Natural killer cell (primary cell): ENCODE results near the gene QRICH1. TPM values are rescaled to one million over a fixed set of nuclear protein-coding genes. Genes with fewer than 3 reads are reported as not detected.
A peak's percentile ranks its signal among the peaks of the same experiment; 100 is the strongest.

Source experiments
- ATAC-seq, 3 donors: fragments of 150-1000 bp in 2 of 3; fragments of 200-7000 bp in 1 of 3; cut with Tn5 transposase; 1 replicate in 1 of 3; 2 replicates in 2 of 3; pipeline ENCODE4 v1.10.0; 2021; ENCODE audit warnings: mild to moderate bottlenecking in 2 of 3, moderate library complexity in 2 of 3
- DNase-seq, 2 donors: peaks; one replicate each; pipeline versions ENCODE4 v3.0.0 to v3.0.0-alpha.2; 2013 to 2021; ENCODE audit warnings: mixed read lengths in 1 of 2
- H3K27ac ChIP-seq: one replicate; pipeline ENCODE4 v1.5.1; 2013; ENCODE audit warnings: mild to moderate bottlenecking, low read length
- H3K27me3 ChIP-seq: one replicate; pipeline ENCODE4 v1.6.1; 2013; ENCODE audit warnings: low read length; ENCODE audit not compliant: control insufficient read depth, insufficient read depth
- H3K36me3 ChIP-seq: one replicate; pipeline ENCODE4 v1.6.1; 2013; ENCODE audit warnings: low read length; ENCODE audit not compliant: control insufficient read depth, insufficient read depth
- H3K4me1 ChIP-seq: one replicate; pipeline ENCODE4 v1.6.1; 2013; ENCODE audit warnings: low read length; ENCODE audit not compliant: control insufficient read depth, insufficient read depth
- H3K4me3 ChIP-seq: one replicate; pipeline ENCODE4 v1.5.1; 2013; ENCODE audit warnings: low read length
- H3K9me3 ChIP-seq: one replicate; pipeline ENCODE4 v1.6.1; 2013; ENCODE audit warnings: low read length; ENCODE audit not compliant: control insufficient read depth, insufficient read depth
- H3K27ac Mint-ChIP-seq, 2 donors: one replicate each; pipeline ENCODE4 v1.8.0; 2022; ENCODE audit warnings: mild to moderate bottlenecking in 2 of 2, mixed read lengths in 2 of 2, moderate library complexity in 1 of 2
- H3K27me3 Mint-ChIP-seq, 2 donors: one replicate each; pipeline ENCODE4 v1.8.0; 2022; ENCODE audit warnings: low read depth in 2 of 2, mixed read lengths in 2 of 2
- H3K36me3 Mint-ChIP-seq: one replicate; pipeline ENCODE4 v1.8.0; 2022; ENCODE audit warnings: mixed read lengths
- H3K4me1 Mint-ChIP-seq, 2 donors: one replicate each; pipeline ENCODE4 v1.8.0; 2022; ENCODE audit warnings: mixed read lengths in 2 of 2
- H3K4me3 Mint-ChIP-seq: one replicate; pipeline ENCODE4 v1.8.0; 2022; ENCODE audit warnings: mild to moderate bottlenecking, moderate library complexity, mixed read lengths
- H3K9me3 Mint-ChIP-seq, 2 donors: one replicate each; pipeline ENCODE4 v1.8.0; 2022; ENCODE audit warnings: mixed read lengths in 2 of 2
- CTCF ChIP-seq: fragments of 200-600 bp; IDR thresholded peaks from one replicate; pipeline ENCODE4 v1.8.0; 2022; ENCODE audit warnings: antibody characterized with exemption
- WGBS: methylation state at CpG from one replicate; pipeline ENCODE4 v1.1.7; 2013; ENCODE audit warnings: missing lambda C conversion rate; ENCODE audit not compliant: insufficient coverage; 5-methylcytosine and 5-hydroxymethylcytosine counted together
- intact Hi-C: fragments of 100-400 bp; cut with micrococcal nuclease; formaldehyde crosslinking; loops from one replicate; pipeline ENCODE4 v1.14.2; 2022
- total RNA-seq, 4 donors: library from RNA; stranded (reverse); fragments of 120-200 nt in 1 of 4; gene quantifications; one replicate each; pipeline versions ENCODE4 v1.2.3 to v1.2.4, GENCODE V29; 2013 to 2022

QRICH1 gene
- total RNA-seq, 3 donors from 2014 or later (not counting 1 experiment from before 2014, with no cell fraction given): 220 to 230 (median 227) TPM

DNA sequence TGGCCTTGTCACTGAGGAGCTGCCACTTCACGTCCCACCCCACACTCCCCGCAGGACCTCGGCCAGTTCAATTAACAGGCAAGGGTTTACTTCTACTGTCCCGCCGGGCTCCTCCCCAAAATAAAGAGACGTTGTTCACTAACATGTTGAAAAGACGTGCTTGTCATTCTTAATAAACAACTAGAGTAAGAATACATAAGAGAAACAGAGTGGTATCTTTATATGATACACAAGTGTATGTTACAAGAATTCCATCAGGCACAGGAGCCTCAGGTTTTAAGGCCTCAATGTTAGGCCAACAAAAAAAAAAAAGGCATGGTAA, 64.3 kb downstream of the QRICH1 start:
- peaks cover 13% of the 10 kb centered on the region for H3K36me3 Mint-ChIP-seq
- H3K9me3 Mint-ChIP-seq: no peaks in the 10 kb centered on the region
- Histone ChIP-seq H3K4me3 (peak overlapping the region; percentile 65), H3K9me3 (no peaks in the 10 kb centered on the region), H3K27me3 (no peaks in the 10 kb centered on the region), H3K4me1 (peaks cover 14% of the 10 kb centered on the region), H3K27ac (peak overlapping the region; percentile 91), H3K36me3 (peaks cover 57% of the 10 kb centered on the region)
- DNase-seq (no peak), ATAC-seq (no peak)
- H3K4me3 Mint-ChIP-seq: peak overlapping the region; percentile 96
- no peak for TF ChIP-seq CTCF
- WGBS: 4% methylated on average over 6 of the region's 7 CpGs
- peak overlapping the region; percentile 99 to 100 for H3K27ac Mint-ChIP-seq
- no peaks in the 10 kb centered on the region for H3K27me3 Mint-ChIP-seq
- H3K4me1 Mint-ChIP-seq: peaks cover 23 to 35% of the 10 kb centered on the region in 2 donors
- intact Hi-C loops: loop anchor here (1.0 kb wide), 1 partner anchor 8 kb away; no protein-coding TSS in a partner anchor

GRCh38 chr3:49028673-49029562, 65.0 kb downstream of the QRICH1 start, which contains the start of gene IMPDH2:
Gene IMPDH2 (minus strand): TSS chr3:49029398. CDS start chr3:49029350, 48 bp downstream.
- peak within 1 kb of the TSS; percentile 99 to 100 for H3K27ac Mint-ChIP-seq
- peak; percentile 94 to 98 for DNase-seq
- 2% methylated on average over 55 of the region's 55 CpGs for WGBS
- no peaks in the 10 kb centered on the region for H3K9me3 Mint-ChIP-seq
- peaks cover 23 to 35% of the 10 kb centered on the region in 2 donors for H3K4me1 Mint-ChIP-seq
- H3K4me1 ChIP-seq: peaks cover 14% of the 10 kb centered on the region
- H3K36me3 Mint-ChIP-seq: peaks cover 13% of the 10 kb centered on the region
- TF ChIP-seq CTCF: peak; percentile 13
- intact Hi-C loops: loop anchor here (1.0 kb wide), 1 partner anchor 8 kb away; no protein-coding TSS in a partner anchor
- peak; percentile 96 to 99 (median 96) for ATAC-seq
- H3K36me3 ChIP-seq: peaks cover 58% of the 10 kb centered on the region
- peak within 1 kb of the TSS; percentile 91 for H3K27ac ChIP-seq
- no peaks in the 10 kb centered on the region for H3K27me3 ChIP-seq
- H3K27me3 Mint-ChIP-seq: no peaks in the 10 kb centered on the region
- peak within 1 kb of the TSS; percentile 96 for H3K4me3 Mint-ChIP-seq
- H3K4me3 ChIP-seq: peak within 1 kb of the TSS; percentile 65
- H3K9me3 ChIP-seq: no peaks in the 10 kb centered on the region

DNA sequence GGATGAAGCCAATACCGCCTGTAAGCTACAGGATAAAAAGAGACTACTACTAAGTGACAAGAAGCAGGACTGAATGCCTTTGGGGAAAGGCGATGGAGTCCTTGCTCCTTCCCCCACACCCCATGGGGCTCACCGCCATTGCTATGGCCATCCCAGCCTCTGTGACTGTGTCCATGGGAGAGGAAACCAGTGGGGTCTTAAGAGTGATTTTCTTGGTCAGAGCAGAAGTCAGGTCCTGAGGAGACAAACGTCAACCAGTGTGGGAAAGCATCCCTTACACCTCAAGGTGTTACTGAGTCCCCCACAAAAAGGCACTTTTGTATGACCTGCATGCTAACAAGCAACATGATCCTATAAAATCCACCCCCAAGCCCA, 65.6 kb downstream of the QRICH1 start:
- WGBS: 79% methylated on average over 3 of the region's 4 CpGs
- no peak for ATAC-seq

More for the DNA sequence above, 65.6 kb downstream of the QRICH1 start:
- no peaks in the 10 kb centered on the region for H3K9me3 ChIP-seq
- peak overlapping the region; percentile 91 for H3K27ac ChIP-seq
- Mint-ChIP-seq H3K27me3 (no peaks in the 10 kb centered on the region), H3K4me3 (peak overlapping the region; percentile 96), H3K27ac (peak overlapping the region; percentile 99 to 100), H3K4me1 (peaks cover 24 to 36% of the 10 kb centered on the region in 2 donors), H3K9me3 (no peaks in the 10 kb centered on the region), H3K36me3 (peaks cover 13% of the 10 kb centered on the region)
- peak overlapping the region; percentile 65 for H3K4me3 ChIP-seq
- TF ChIP-seq CTCF: no peak
- peaks cover 59% of the 10 kb centered on the region for H3K36me3 ChIP-seq
- intact Hi-C loops: no loop called here
- peaks cover 15% of the 10 kb centered on the region for H3K4me1 ChIP-seq
- no peaks in the 10 kb centered on the region for H3K27me3 ChIP-seq
- no peak for DNase-seq
